ENCODE data around the gene NLRP5. TPM values are rescaled to one million over a fixed set of nuclear protein-coding genes. Genes with fewer than 3 reads are reported as not detected.

Gene NLRP5
- total and polyA plus RNA-seq, 2 donors (not counting 1 experiment from before 2014, with no cell fraction given): not detected

DNA sequence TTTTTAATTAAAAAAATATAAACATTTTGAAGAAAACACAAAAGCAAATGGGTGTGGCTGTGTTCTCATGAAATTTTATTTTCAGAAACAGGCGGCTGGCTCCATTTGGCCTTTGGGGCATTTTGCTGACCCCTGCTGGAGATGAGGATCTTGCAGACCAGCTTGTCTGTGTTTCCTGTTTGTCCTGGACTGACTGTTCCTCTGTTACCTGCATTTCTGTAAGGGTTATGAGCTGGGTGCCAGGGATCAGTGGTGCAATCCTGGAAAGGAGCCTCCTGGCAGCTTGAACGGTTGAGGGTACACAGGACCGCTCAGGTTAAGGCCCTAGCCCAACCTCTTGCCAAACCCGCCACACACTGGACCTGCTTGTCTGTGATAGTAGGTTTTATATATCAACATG is 84.6 kb downstream of the NLRP5 start:
- no peak for DNase-seq (ENCODE audit: low read depth in 2 of 2)
- Histone ChIP-seq H3K4me1 (ENCODE audit: control insufficient read depth, extremely low read depth, insufficient read depth, low read length) (no peaks in the 10 kb centered on the region), H4K20me1 (ENCODE audit: control insufficient read depth, extremely low read depth, insufficient read depth, low read length) (no peaks in the 10 kb centered on the region), H2AFZ (ENCODE audit: low read length) (no peak overlapping the region), H3K79me2 (ENCODE audit: control insufficient read depth, insufficient read depth, low read length) (no peaks in the 10 kb centered on the region), H3K27me3 (ENCODE audit: control insufficient read depth, insufficient read depth, low read length) (no peaks in the 10 kb centered on the region), H3K4me2 (ENCODE audit: extremely low read depth, insufficient read depth, low read length) (no peak overlapping the region), H3K4me3 (replicated peaks in 1 of 4; ENCODE audit: control extremely low read depth in 1 of 4, insufficient read depth in 1 of 4, low read depth in 3 of 4, low read length in 4 of 4) (no peak overlapping the region), H3K9ac (ENCODE audit: insufficient read depth, low read length) (no peak overlapping the region), H3K36me3 (ENCODE audit: control insufficient read depth, insufficient read depth, low read length) (no peaks in the 10 kb centered on the region), H3K9me3 (ENCODE audit: control insufficient read depth, insufficient read depth, low read depth, low read length) (no peaks in the 10 kb centered on the region), H3K27ac (ENCODE audit: insufficient read depth, low read length) (no peak overlapping the region)
- TF ChIP-seq, protein P1, sequence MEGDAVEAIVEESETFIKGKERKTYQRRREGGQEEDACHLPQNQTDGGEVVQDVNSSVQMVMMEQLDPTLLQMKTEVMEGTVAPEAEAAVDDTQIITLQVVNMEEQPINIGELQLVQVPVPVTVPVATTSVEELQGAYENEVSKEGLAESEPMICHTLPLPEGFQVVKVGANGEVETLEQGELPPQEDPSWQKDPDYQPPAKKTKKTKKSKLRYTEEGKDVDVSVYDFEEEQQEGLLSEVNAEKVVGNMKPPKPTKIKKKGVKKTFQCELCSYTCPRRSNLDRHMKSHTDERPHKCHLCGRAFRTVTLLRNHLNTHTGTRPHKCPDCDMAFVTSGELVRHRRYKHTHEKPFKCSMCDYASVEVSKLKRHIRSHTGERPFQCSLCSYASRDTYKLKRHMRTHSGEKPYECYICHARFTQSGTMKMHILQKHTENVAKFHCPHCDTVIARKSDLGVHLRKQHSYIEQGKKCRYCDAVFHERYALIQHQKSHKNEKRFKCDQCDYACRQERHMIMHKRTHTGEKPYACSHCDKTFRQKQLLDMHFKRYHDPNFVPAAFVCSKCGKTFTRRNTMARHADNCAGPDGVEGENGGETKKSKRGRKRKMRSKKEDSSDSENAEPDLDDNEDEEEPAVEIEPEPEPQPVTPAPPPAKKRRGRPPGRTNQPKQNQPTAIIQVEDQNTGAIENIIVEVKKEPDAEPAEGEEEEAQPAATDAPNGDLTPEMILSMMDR (conservative IDR thresholded peaks at IDR 0.05 in 1 of 2, IDR thresholded peaks at IDR 0.05 in 1 of 2; ENCODE audit: low read depth in 1 of 2, low read length in 2 of 2): peak in 1 of 2 donors; percentile 26
- no peak for TF ChIP-seq EZH2 (IDR thresholded peaks at IDR 0.05; ENCODE audit: low read length, missing control alignments)

DNA sequence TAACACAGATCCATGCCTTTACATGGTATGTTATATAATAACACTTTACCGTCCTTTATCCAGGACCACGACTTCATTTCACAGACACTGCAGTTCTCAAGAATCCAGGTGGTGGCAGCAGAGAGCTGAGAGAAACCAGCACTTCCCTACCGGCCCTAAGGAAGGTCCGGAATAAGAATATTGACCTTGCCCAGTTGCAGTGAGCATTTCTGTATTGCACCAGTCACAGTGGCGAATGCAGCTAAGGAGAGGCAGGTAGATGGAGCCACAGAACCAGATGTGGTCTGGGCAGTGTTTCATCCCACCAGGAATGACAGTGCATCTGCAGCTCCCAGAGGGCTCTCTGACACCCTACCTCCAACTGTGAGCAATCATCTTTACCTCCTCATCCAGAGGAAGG is 89.9 kb downstream of the NLRP5 start:
- H2AFZ ChIP-seq (ENCODE audit: low read length): no peak overlapping the region
- no peaks in the 10 kb centered on the region for H4K20me1 ChIP-seq (ENCODE audit: control insufficient read depth, extremely low read depth, insufficient read depth, low read length)
- H3K9ac ChIP-seq (ENCODE audit: insufficient read depth, low read length): no peak overlapping the region
- no peak overlapping the region for H3K27ac ChIP-seq (ENCODE audit: insufficient read depth, low read length)
- peaks cover 2% of the 10 kb centered on the region for H3K4me1 ChIP-seq (ENCODE audit: control insufficient read depth, extremely low read depth, insufficient read depth, low read length)
- TF ChIP-seq EZH2 (IDR thresholded peaks at IDR 0.05; ENCODE audit: low read length, missing control alignments): no peak
- TF ChIP-seq, protein P1 (conservative IDR thresholded peaks at IDR 0.05 in 1 of 2, IDR thresholded peaks at IDR 0.05 in 1 of 2; ENCODE audit: low read depth in 1 of 2, low read length in 2 of 2): peak; percentile 94
- no peaks in the 10 kb centered on the region for H3K79me2 ChIP-seq (ENCODE audit: control insufficient read depth, insufficient read depth, low read length)
- no peaks in the 10 kb centered on the region for H3K9me3 ChIP-seq (ENCODE audit: control insufficient read depth, insufficient read depth, low read depth, low read length)
- H3K36me3 ChIP-seq (ENCODE audit: control insufficient read depth, insufficient read depth, low read length): no peaks in the 10 kb centered on the region
- H3K27me3 ChIP-seq (ENCODE audit: control insufficient read depth, insufficient read depth, low read length): no peaks in the 10 kb centered on the region
- no peak overlapping the region for H3K4me2 ChIP-seq (ENCODE audit: extremely low read depth, insufficient read depth, low read length)
- H3K4me3 ChIP-seq (replicated peaks in 1 of 4; ENCODE audit: control extremely low read depth in 1 of 4, insufficient read depth in 1 of 4, low read depth in 3 of 4, low read length in 4 of 4): no peak overlapping the region
- peak; percentile 29 to 64 for DNase-seq (ENCODE audit: low read depth in 2 of 2)

DNA sequence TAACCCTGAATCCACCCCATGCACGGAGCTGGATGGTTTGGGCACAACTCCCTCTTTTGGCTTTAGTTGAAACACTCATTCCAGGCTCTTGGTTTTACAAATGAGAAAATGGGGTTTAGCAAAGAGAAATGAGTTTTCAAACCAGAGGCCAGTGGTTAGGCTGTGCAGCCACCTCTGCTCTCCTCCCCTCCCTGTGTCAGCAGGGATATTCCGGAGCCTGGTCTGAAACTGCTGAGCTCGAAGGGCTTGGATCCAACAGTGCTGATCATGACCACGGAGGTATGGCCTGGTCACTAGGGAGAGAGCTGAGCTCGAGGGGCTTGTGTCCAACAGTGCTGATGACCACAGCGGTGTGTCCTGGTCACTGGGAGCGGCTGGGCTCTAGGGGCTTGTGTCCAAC is 93.0 kb downstream of the NLRP5 start:
- no peak for DNase-seq (ENCODE audit: low read depth in 2 of 2)
- Histone ChIP-seq H3K4me3 (replicated peaks in 1 of 4; ENCODE audit: control extremely low read depth in 1 of 4, insufficient read depth in 1 of 4, low read depth in 3 of 4, low read length in 4 of 4) (no peak overlapping the region), H3K27me3 (ENCODE audit: control insufficient read depth, insufficient read depth, low read length) (no peaks in the 10 kb centered on the region), H3K79me2 (ENCODE audit: control insufficient read depth, insufficient read depth, low read length) (no peaks in the 10 kb centered on the region), H3K9me3 (ENCODE audit: control insufficient read depth, insufficient read depth, low read depth, low read length) (no peaks in the 10 kb centered on the region), H3K4me2 (ENCODE audit: extremely low read depth, insufficient read depth, low read length) (no peak overlapping the region), H3K9ac (ENCODE audit: insufficient read depth, low read length) (no peak overlapping the region), H3K36me3 (ENCODE audit: control insufficient read depth, insufficient read depth, low read length) (no peaks in the 10 kb centered on the region), H3K27ac (ENCODE audit: insufficient read depth, low read length) (no peak overlapping the region), H2AFZ (ENCODE audit: low read length) (no peak overlapping the region), H3K4me1 (ENCODE audit: control insufficient read depth, extremely low read depth, insufficient read depth, low read length) (peaks cover 2% of the 10 kb centered on the region), H4K20me1 (ENCODE audit: control insufficient read depth, extremely low read depth, insufficient read depth, low read length) (no peaks in the 10 kb centered on the region)
- TF ChIP-seq EZH2 (IDR thresholded peaks at IDR 0.05; ENCODE audit: low read length, missing control alignments): no peak
- TF ChIP-seq, protein P1 (conservative IDR thresholded peaks at IDR 0.05 in 1 of 2, IDR thresholded peaks at IDR 0.05 in 1 of 2; ENCODE audit: low read depth in 1 of 2, low read length in 2 of 2): no peak

Data from fibroblast of lung (primary cell).